GM23248 (cell line): ENCODE data around the gene TXLNA. TPM values are rescaled to one million over a fixed set of nuclear protein-coding genes. Genes with fewer than 3 reads are reported as not detected.

Experiments
- DNase-seq: peaks from one replicate; pipeline ENCODE4 v3.0.0-alpha.2; 2015
- H2AFZ ChIP-seq: fragments of 200-600 bp; sonication (generic); 2 replicates; pipeline ENCODE4 v1.6.1; 2016; ENCODE audit warnings: antibody characterized with exemption
- H3F3A ChIP-seq: fragments of 200-600 bp; sonication (generic); 2 replicates; pipeline ENCODE4 v1.6.1; 2016; ENCODE audit warnings: mild to moderate bottlenecking, antibody characterized with exemption, mixed run types; ENCODE audit not compliant: insufficient read depth
- H3K27ac ChIP-seq: fragments of 200-600 bp; sonication (generic); 2 replicates; pipeline ENCODE4 v1.5.1; 2016; ENCODE audit warnings: mild to moderate bottlenecking
- H3K27me3 ChIP-seq: fragments of 200-600 bp; sonication (generic); replicated peaks from 2 replicates; pipeline ENCODE4 v1.6.1; 2016; ENCODE audit warnings: mild to moderate bottlenecking; ENCODE audit not compliant: insufficient read depth
- H3K36me3 ChIP-seq: fragments of 200-600 bp; sonication (generic); 2 replicates; pipeline ENCODE4 v1.6.1; 2016; ENCODE audit warnings: low read depth, mild to moderate bottlenecking
- H3K4me1 ChIP-seq: fragments of 200-600 bp; sonication (generic); 2 replicates; pipeline ENCODE4 v1.6.1; 2016; ENCODE audit warnings: mild to moderate bottlenecking; ENCODE audit not compliant: insufficient read depth
- H3K4me2 ChIP-seq: fragments of 200-600 bp; sonication (generic); one replicate; pipeline ENCODE4 v1.6.1; 2016; ENCODE audit warnings: mild to moderate bottlenecking; ENCODE audit not compliant: unreplicated experiment
- H3K4me3 ChIP-seq: fragments of 200-600 bp; sonication (generic); 2 replicates; pipeline ENCODE4 v1.5.1; 2016; ENCODE audit warnings: mild to moderate bottlenecking
- H3K79me2 ChIP-seq: fragments of 200-600 bp; sonication (generic); 2 replicates; pipeline ENCODE4 v1.6.1; 2016; ENCODE audit warnings: mild to moderate bottlenecking; ENCODE audit not compliant: insufficient read depth
- H3K9ac ChIP-seq: fragments of 200-600 bp; sonication (generic); 2 replicates; pipeline ENCODE4 v1.6.1; 2016; ENCODE audit warnings: mild to moderate bottlenecking
- H3K9me2 ChIP-seq: fragments of 200-600 bp; sonication (generic); 2 replicates; pipeline ENCODE4 v1.6.1; 2016; ENCODE audit warnings: mixed run types, mild to moderate bottlenecking, moderate library complexity; ENCODE audit not compliant: insufficient read depth
- H3K9me3 ChIP-seq: fragments of 200-600 bp; sonication (generic); one replicate; pipeline ENCODE4 v1.6.1; 2017; ENCODE audit warnings: low read depth
- H4K20me1 ChIP-seq: fragments of 200-600 bp; sonication (generic); 2 replicates; pipeline ENCODE4 v1.6.0; 2016; ENCODE audit not compliant: insufficient read depth
- EZH2 ChIP-seq: fragments of 200-600 bp; sonication (generic); IDR thresholded peaks from 2 replicates; pipeline ENCODE4 v1.6.1; 2018; ENCODE audit warnings: antibody characterized with exemption, mild to moderate bottlenecking; ENCODE audit not compliant: insufficient read depth, poor library complexity, severe bottlenecking
- EZH2phosphoT487 ChIP-seq: fragments of 200-600 bp; sonication (generic); IDR thresholded peaks from 2 replicates; pipeline ENCODE4 v1.6.1; 2018; ENCODE audit warnings: antibody characterized with exemption, moderate library complexity, mild to moderate bottlenecking, low read depth; ENCODE audit not compliant: insufficient read depth
- WGBS, 2 experiments: methylation state at CpG; one replicate each; pipeline ENCODE4 v1.1.6; 2015 to 2017; ENCODE audit warnings: low lambda C conversion rate in 2 of 2, low coverage in 1 of 2; ENCODE audit errors: missing lambda C conversion rate in 2 of 2; 5-methylcytosine and 5-hydroxymethylcytosine counted together
- in situ Hi-C: fragments of 300-500 bp; cut with MboI; formaldehyde crosslinking; loops from 2 replicates; pipeline ENCODE4 v1.15.0; 2020
- polyA plus RNA-seq: library from polyadenylated mRNA; unstranded; fragments of >200 nt; fragmentation: Nextera tagmentation; extraction: Ambion mirVana; gene quantifications from 2 replicates; pipeline ENCODE4 v1.2.1, GENCODE V29; 2016
- total RNA-seq: library from RNA; depleted of rRNA; stranded (reverse); fragments of >200 nt; shearing (Covaris generic); gene quantifications from 2 replicates; pipeline ENCODE4 v1.2.3, GENCODE V29; 2014

The TXLNA gene
- total and polyA plus RNA-seq, 2 experiments from 2014 or later: 77.6 to 92.1 TPM

DNA sequence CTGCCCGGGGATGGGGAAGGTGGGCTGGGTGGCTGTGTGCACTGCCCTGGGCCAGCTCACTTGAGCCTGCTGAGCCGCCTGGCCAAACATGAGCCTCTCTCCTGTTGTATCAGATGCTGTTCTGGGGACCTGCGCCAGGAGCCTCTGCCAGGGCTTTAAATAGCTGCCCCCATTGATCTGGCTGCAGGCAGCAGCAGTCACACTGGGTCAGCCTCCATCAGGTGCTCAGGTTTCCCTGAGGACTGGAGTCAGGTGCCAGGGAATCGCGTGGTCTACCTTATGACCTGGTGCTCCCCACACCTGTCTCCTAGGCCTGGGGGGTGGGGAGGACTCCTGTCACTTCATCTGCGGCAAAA is 20.2 kb downstream of the TXLNA start:
- in situ Hi-C loops: no loop called here
- no peaks in the 10 kb centered on the region for H3K9me2 ChIP-seq
- TF ChIP-seq EZH2 (no peak), EZH2phosphoT487 (no peak)
- peaks cover 21% of the 10 kb centered on the region for H3K36me3 ChIP-seq
- H3K4me3 ChIP-seq: peak overlapping the region; percentile 83
- H3F3A ChIP-seq: peaks cover 51% of the 10 kb centered on the region
- H2AFZ ChIP-seq: peak overlapping the region; percentile 85; the same call in 1 of the 2 replicates
- peak overlapping the region; percentile 93 for H3K4me2 ChIP-seq
- H3K79me2 ChIP-seq: no peaks in the 10 kb centered on the region
- H3K27ac ChIP-seq: peak overlapping the region; percentile 96
- no peaks in the 10 kb centered on the region for H3K27me3 ChIP-seq
- peaks cover 31% of the 10 kb centered on the region for H3K4me1 ChIP-seq
- H3K9me3 ChIP-seq: no peaks in the 10 kb centered on the region
- peak; percentile 57 for DNase-seq
- H4K20me1 ChIP-seq: no peaks in the 10 kb centered on the region
- H3K9ac ChIP-seq: peak overlapping the region; percentile 92
- 19 to 21% methylated on average over 6 of the region's 6 CpGs for WGBS, 2 experiments

DNA sequence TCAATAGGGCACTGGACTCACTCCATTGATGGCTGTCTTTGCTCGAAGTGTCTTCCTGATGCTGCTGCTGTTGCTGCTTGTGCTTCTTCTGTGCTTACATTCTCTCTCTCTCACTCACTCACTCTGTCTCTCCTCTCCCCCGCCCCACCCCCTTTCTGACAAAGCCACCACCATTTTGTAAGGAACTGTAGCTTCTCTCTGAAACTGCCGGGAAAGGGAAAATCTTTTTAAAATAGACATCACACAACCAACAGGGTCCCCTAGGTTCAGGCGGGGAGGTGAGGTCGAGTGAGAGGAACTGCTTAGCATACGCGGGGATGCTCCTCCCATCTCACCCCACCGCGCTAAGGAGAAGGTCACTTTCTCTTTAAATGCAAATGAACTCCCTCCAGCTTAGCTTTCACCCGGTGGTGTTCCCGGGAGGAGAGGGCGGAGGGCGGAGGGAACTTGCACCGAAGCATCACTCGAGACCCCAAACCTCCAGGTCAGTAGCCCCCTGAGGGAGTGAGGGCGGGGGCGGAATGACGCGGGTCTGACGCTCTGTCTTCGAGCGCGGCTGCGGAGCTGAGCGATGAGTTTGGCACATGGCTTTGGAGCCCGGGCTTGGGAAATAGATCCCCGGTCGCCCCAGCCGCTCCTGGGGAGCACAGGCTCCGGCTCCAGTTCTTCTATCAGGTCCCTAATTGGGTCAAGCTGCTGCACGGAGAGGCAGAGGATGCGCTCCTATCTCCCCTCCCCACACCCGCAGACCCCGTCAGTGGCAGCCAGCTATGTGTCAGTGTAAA is 20.9 kb downstream of the TXLNA start, which contains the start of gene CCDC28B:
Gene CCDC28B, plus strand, starts transcription at position 370 of the 785 bp plus-strand sequence. CDS start 1,341 bp downstream, outside the sequence.
- peak within 1 kb of the TSS; percentile 83 for H3K4me3 ChIP-seq
- H3K4me1 ChIP-seq: peaks cover 31% of the 10 kb centered on the region
- H3K79me2 ChIP-seq: no peaks in the 10 kb centered on the region
- peaks cover 14% of the 10 kb centered on the region for H3K36me3 ChIP-seq
- peak; percentile 92 for DNase-seq
- peak within 1 kb of the TSS; percentile 85 for H2AFZ ChIP-seq
- H3K4me2 ChIP-seq: peak within 1 kb of the TSS; percentile 93
- in situ Hi-C loops: no loop called here
- 0 to 2% methylated on average over 33 to 34 of the region's 34 CpGs for WGBS, 2 experiments
- H3K27me3 ChIP-seq: no peaks in the 10 kb centered on the region
- H4K20me1 ChIP-seq: no peaks in the 10 kb centered on the region
- TF ChIP-seq EZH2phosphoT487 (no peak), EZH2 (no peak)
- peak within 1 kb of the TSS; percentile 92 for H3K9ac ChIP-seq
- no peaks in the 10 kb centered on the region for H3K9me2 ChIP-seq
- H3F3A ChIP-seq: peaks cover 45% of the 10 kb centered on the region
- H3K9me3 ChIP-seq: no peaks in the 10 kb centered on the region
- H3K27ac ChIP-seq: peak within 1 kb of the TSS; percentile 96

DNA sequence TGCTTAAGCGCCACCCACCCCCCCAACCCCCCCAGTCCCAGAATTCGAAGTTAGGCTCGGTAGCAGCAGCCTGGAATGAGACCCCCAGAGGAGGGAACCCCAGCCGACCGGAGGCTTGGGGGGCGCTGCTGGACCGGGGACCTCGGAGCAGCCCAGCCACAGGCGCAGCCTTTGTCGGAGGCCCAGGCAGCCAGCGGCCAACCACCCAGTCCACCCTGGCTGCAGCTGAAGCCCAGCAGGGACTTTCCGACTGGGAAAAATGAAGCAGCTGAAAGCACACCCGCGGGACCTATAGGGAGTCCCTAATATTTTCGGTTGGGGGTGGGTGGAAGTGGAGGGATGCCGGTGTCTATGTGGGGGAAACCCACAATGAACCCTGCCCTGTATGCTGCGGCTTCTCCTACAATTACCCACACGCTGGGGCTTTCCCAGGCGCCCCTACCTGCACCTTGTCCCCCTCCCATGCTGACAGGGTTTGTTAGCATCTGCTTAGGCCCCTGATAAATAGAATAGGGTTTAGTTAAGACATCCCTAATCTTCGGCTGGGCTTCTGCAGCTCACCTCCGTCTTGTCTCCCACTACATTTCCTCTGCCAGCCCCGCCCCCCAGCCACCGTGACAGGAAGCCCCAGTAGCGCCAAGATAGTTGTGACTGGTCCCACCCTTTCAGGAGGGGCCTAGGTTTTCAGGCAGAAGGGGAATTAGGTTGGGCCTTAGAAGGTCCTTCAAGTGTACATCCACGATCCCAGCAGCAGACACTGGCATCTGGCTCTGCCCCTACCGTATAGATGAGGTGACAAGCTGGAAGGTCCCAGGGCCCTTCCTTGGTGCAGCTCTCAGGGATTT is 21.8 kb downstream of the TXLNA start:
- Histone ChIP-seq H3K4me3 (peak overlapping the region; percentile 83), H3K27me3 (no peaks in the 10 kb centered on the region), H3K4me1 (peaks cover 27% of the 10 kb centered on the region), H3K27ac (peak overlapping the region; percentile 96), H2AFZ (peak overlapping the region; percentile 85), H3F3A (peaks cover 37% of the 10 kb centered on the region), H3K9me2 (no peaks in the 10 kb centered on the region), H3K9me3 (no peaks in the 10 kb centered on the region), H3K79me2 (no peaks in the 10 kb centered on the region), H3K4me2 (peak overlapping the region; percentile 93), H4K20me1 (no peaks in the 10 kb centered on the region), H3K36me3 (peaks cover 5% of the 10 kb centered on the region; the same call in 1 of the 2 replicates), H3K9ac (peak overlapping the region; percentile 92)
- TF ChIP-seq EZH2phosphoT487 (no peak), EZH2 (no peak)
- in situ Hi-C loops: no loop called here
- DNase-seq: peak; percentile 85
- 2% methylated on average over 26 of the region's 26 CpGs for WGBS, 2 experiments

DNA sequence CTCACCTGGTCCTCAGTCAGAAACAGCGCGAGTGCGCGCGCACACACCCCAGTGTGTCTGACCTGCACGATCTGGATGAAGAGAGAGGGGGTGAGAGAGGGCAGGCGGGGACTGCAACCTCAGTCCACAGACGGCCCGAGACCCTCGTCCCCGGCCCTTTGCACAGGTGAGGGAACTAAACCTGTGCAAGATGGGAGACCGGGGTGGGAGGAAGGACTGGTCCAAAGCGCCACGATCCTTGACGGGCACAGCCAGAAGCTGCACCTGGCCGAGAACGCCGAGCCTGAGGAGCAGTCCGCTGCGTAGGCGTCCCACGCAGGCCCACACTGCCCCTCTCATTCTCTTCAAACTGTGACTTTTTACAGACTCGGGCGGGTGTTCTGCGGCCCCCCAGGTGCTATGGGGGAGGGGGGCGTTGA is 25.5 kb downstream of the TXLNA start:
- Histone ChIP-seq H2AFZ (peak overlapping the region; percentile 79), H4K20me1 (no peaks in the 10 kb centered on the region), H3K9ac (peak overlapping the region; percentile 88), H3K4me3 (peak overlapping the region; percentile 79), H3K9me2 (no peaks in the 10 kb centered on the region), H3K36me3 (no peaks in the 10 kb centered on the region), H3K9me3 (no peaks in the 10 kb centered on the region), H3F3A (peaks cover 7% of the 10 kb centered on the region), H3K27me3 (no peaks in the 10 kb centered on the region), H3K4me2 (peak overlapping the region; percentile 91), H3K27ac (peak overlapping the region; percentile 18; the same call in 1 of the 2 replicates), H3K4me1 (peaks cover 10% of the 10 kb centered on the region; the same call in 1 of the 2 replicates), H3K79me2 (no peaks in the 10 kb centered on the region)
- peak; percentile 53 for DNase-seq
- in situ Hi-C loops: no loop called here
- TF ChIP-seq EZH2phosphoT487: no peak
- TF ChIP-seq EZH2: no peak
- WGBS, 2 experiments: 21 to 25% methylated on average over 25 to 26 of the region's 26 CpGs
